WTC11 (cell line): Measurements from ENCODE around the gene SCN9A. TPM values are rescaled to one million over a fixed set of nuclear protein-coding genes. Genes with fewer than 3 reads are reported as not detected.

Experiments used
- ATAC-seq: fragments of 200-7000 bp; cut with Tn5 transposase; 2 replicates; pipeline ENCODE4 v1.10.0; 2021; ENCODE audit warnings: mild to moderate bottlenecking, moderate library complexity
- CTCF ChIA-PET: fragments of 300-600 bp; sonication (Branson Sonifier 250); formaldehyde crosslinking; loops from one replicate; lab custom pipeline; 2021; ENCODE audit warnings: antibody characterized with exemption; lab: Charles Lee
- POLR2A ChIA-PET: fragments of 350-600 bp; sonication (Branson Sonifier 250); formaldehyde crosslinking; loops from one replicate; lab custom pipeline; 2021; ENCODE audit warnings: antibody characterized with exemption; lab: Charles Lee
- DNase-seq: peaks from one replicate; pipeline ENCODE4 v3.0.0; 2021; ENCODE audit warnings: low spot score
- H3K27ac Mint-ChIP-seq: 2 replicates; pipeline ENCODE4 v1.8.0; 2021; ENCODE audit warnings: mixed read lengths
- H3K27me3 Mint-ChIP-seq: 2 replicates; pipeline ENCODE4 v1.8.0; 2021; ENCODE audit warnings: low read depth, mild to moderate bottlenecking, moderate library complexity, mixed read lengths
- H3K36me3 Mint-ChIP-seq: 2 replicates; pipeline ENCODE4 v1.8.0; 2021; ENCODE audit warnings: mixed read lengths
- H3K4me1 Mint-ChIP-seq: 2 replicates; pipeline ENCODE4 v1.8.0; 2022; ENCODE audit warnings: mixed read lengths
- H3K4me3 Mint-ChIP-seq: 2 replicates; pipeline ENCODE4 v1.8.0; 2021; ENCODE audit warnings: mild to moderate bottlenecking, moderate library complexity, mixed read lengths
- H3K9me3 Mint-ChIP-seq: 2 replicates; pipeline ENCODE4 v1.8.0; 2021; ENCODE audit warnings: mixed read lengths
- CBFB ChIP-seq: sonication (generic); formaldehyde crosslinking; IDR thresholded peaks from 2 replicates; pipeline ENCODE4 v1.8.1; 2022; ENCODE audit warnings: mild to moderate bottlenecking, low read depth, missing genetic modification reagents
- CREM ChIP-seq: sonication (generic); formaldehyde crosslinking; IDR thresholded peaks from 2 replicates; pipeline ENCODE4 v1.8.1; 2022; ENCODE audit warnings: mild to moderate bottlenecking, missing genetic modification reagents, moderate library complexity
- HMGA2 ChIP-seq: fragments of 250-450 bp; sonication (Bioruptor Pico); IDR thresholded peaks from 2 replicates; pipeline ENCODE4 v1.4.0; 2021; ENCODE audit warnings: mild to moderate bottlenecking, moderate library complexity
- IRF2 ChIP-seq: sonication (generic); formaldehyde crosslinking; IDR thresholded peaks from 2 replicates; pipeline ENCODE4 v1.8.0; 2022; ENCODE audit warnings: low read depth, missing genetic modification reagents, borderline replicate concordance
- JAZF1 ChIP-seq: fragments of 250-450 bp; sonication (Bioruptor Pico); IDR thresholded peaks from 2 replicates; pipeline ENCODE4 v1.9.0; 2021; ENCODE audit warnings: moderate library complexity, mild to moderate bottlenecking, inconsistent platforms
- KAT7 ChIP-seq: sonication (generic); formaldehyde crosslinking; IDR thresholded peaks from 2 replicates; pipeline ENCODE4 v1.8.1; 2023; ENCODE audit warnings: missing genetic modification reagents, mild to moderate bottlenecking, borderline replicate concordance
- RORB ChIP-seq: fragments of 250-450 bp; sonication (Bioruptor Pico); IDR thresholded peaks from 2 replicates; pipeline ENCODE4 v1.9.0; 2021; ENCODE audit warnings: mild to moderate bottlenecking
- SOX15 ChIP-seq: fragments of 250-450 bp; sonication (Bioruptor Pico); IDR thresholded peaks from 2 replicates; pipeline ENCODE4 v1.9.0; 2021; ENCODE audit warnings: mild to moderate bottlenecking
- TEAD4 ChIP-seq: sonication (generic); formaldehyde crosslinking; IDR thresholded peaks from 2 replicates; pipeline ENCODE4 v1.8.0; 2022; ENCODE audit warnings: mild to moderate bottlenecking, missing genetic modification reagents
- TP53 ChIP-seq: sonication (generic); formaldehyde crosslinking; IDR thresholded peaks from 2 replicates; pipeline ENCODE4 v1.8.1; 2023; ENCODE audit warnings: mild to moderate bottlenecking, missing genetic modification reagents
- ZNF138 ChIP-seq: sonication (generic); formaldehyde crosslinking; conservative IDR thresholded peaks from 2 replicates; pipeline ENCODE4 v1.8.1; 2022; ENCODE audit warnings: mild to moderate bottlenecking, moderate library complexity, missing genetic modification reagents
- ZNF219 ChIP-seq: sonication (generic); formaldehyde crosslinking; IDR thresholded peaks from 2 replicates; pipeline ENCODE4 v1.8.0; 2023; ENCODE audit warnings: missing genetic modification reagents, mild to moderate bottlenecking, borderline replicate concordance
- ZNF317 ChIP-seq: sonication (generic); formaldehyde crosslinking; IDR thresholded peaks from 2 replicates; pipeline ENCODE4 v1.8.1; 2023; ENCODE audit warnings: low read depth, mild to moderate bottlenecking, moderate library complexity, missing genetic modification reagents, borderline replicate concordance
- ZNF396 ChIP-seq: fragments of 250-450 bp; sonication (Bioruptor Pico); IDR thresholded peaks from 2 replicates; pipeline ENCODE4 v1.8.0; 2021; ENCODE audit warnings: mild to moderate bottlenecking, moderate library complexity, borderline replicate concordance
- ZNF423 ChIP-seq: fragments of 250-450 bp; sonication (Bioruptor Pico); IDR thresholded peaks from 2 replicates; pipeline ENCODE4 v2.1.2; 2022; ENCODE audit warnings: mild to moderate bottlenecking, moderate library complexity
- total RNA-seq: library from RNA; stranded (reverse); gene quantifications from 3 replicates; pipeline ENCODE4 v1.2.3, GENCODE V29; 2021
- TF ChIP-seq, protein P1 (sequence below): fragments of 250-450 bp; sonication (Bioruptor Pico); IDR thresholded peaks from 2 replicates; pipeline ENCODE4 v1.9.0; 2021; ENCODE audit warnings: mild to moderate bottlenecking, borderline replicate concordance
- TF ChIP-seq, protein P2 (sequence below): sonication (generic); formaldehyde crosslinking; conservative IDR thresholded peaks from 2 replicates; pipeline ENCODE4 v1.8.1; 2022; ENCODE audit warnings: mild to moderate bottlenecking, missing genetic modification reagents
- TF ChIP-seq, protein P3 (sequence below): sonication (generic); formaldehyde crosslinking; conservative IDR thresholded peaks from 2 replicates; pipeline ENCODE4 v1.8.1; 2023; ENCODE audit warnings: mild to moderate bottlenecking, low read depth, missing genetic modification reagents, moderate library complexity
- TF ChIP-seq, protein P4 (sequence below): sonication (generic); formaldehyde crosslinking; IDR thresholded peaks from 2 replicates; pipeline ENCODE4 v1.8.0; 2023; ENCODE audit warnings: missing genetic modification reagents
- TF ChIP-seq, protein P5 (sequence below): sonication (generic); formaldehyde crosslinking; IDR thresholded peaks from 2 replicates; pipeline ENCODE4 v1.8.0; 2022; ENCODE audit warnings: mild to moderate bottlenecking, missing genetic modification reagents
- TF ChIP-seq, protein P6 (sequence below): sonication (generic); formaldehyde crosslinking; IDR thresholded peaks from 2 replicates; pipeline ENCODE4 v1.8.0; 2022; ENCODE audit warnings: mild to moderate bottlenecking, missing genetic modification reagents
- TF ChIP-seq, protein P7 (sequence below): sonication (generic); formaldehyde crosslinking; IDR thresholded peaks from 2 replicates; pipeline ENCODE4 v1.8.0; 2022; ENCODE audit warnings: mild to moderate bottlenecking, missing genetic modification reagents

SCN9A gene
- total RNA-seq, 1 experiment from 2014 or later: 7.3 TPM

DNA sequence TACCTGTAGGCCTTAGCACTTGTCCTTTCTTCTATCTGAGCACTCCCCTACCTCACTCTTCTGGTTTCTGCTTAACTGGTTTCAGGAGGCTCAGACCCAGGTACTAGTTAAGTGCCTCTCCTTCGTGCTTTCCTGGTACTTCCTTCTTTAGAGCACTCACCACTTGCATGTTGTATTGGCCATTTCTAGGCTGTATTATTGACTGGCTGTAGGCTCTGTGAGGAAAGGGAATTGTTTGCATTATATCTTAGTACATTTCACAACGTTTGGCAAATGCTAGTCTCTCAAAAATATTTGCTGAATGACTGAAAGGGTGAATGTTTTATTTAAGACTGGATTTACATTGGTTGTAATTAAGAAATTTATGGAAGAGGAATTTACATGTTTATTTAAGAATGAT is 212.0 kb downstream of the SCN9A start:
- no peaks in the 10 kb centered on the region for H3K27me3 Mint-ChIP-seq
- ATAC-seq: no peak
- H3K9me3 Mint-ChIP-seq: no peaks in the 10 kb centered on the region
- no peaks in the 10 kb centered on the region for H3K36me3 Mint-ChIP-seq
- no peak overlapping the region for H3K4me3 Mint-ChIP-seq
- no peak for TF ChIP-seq ZNF317 (CRISPR knock-in tag)
- no peak for TF ChIP-seq CREM (CRISPR knock-in tag)
- no peak for TF ChIP-seq JAZF1
- TF ChIP-seq, protein P1, sequence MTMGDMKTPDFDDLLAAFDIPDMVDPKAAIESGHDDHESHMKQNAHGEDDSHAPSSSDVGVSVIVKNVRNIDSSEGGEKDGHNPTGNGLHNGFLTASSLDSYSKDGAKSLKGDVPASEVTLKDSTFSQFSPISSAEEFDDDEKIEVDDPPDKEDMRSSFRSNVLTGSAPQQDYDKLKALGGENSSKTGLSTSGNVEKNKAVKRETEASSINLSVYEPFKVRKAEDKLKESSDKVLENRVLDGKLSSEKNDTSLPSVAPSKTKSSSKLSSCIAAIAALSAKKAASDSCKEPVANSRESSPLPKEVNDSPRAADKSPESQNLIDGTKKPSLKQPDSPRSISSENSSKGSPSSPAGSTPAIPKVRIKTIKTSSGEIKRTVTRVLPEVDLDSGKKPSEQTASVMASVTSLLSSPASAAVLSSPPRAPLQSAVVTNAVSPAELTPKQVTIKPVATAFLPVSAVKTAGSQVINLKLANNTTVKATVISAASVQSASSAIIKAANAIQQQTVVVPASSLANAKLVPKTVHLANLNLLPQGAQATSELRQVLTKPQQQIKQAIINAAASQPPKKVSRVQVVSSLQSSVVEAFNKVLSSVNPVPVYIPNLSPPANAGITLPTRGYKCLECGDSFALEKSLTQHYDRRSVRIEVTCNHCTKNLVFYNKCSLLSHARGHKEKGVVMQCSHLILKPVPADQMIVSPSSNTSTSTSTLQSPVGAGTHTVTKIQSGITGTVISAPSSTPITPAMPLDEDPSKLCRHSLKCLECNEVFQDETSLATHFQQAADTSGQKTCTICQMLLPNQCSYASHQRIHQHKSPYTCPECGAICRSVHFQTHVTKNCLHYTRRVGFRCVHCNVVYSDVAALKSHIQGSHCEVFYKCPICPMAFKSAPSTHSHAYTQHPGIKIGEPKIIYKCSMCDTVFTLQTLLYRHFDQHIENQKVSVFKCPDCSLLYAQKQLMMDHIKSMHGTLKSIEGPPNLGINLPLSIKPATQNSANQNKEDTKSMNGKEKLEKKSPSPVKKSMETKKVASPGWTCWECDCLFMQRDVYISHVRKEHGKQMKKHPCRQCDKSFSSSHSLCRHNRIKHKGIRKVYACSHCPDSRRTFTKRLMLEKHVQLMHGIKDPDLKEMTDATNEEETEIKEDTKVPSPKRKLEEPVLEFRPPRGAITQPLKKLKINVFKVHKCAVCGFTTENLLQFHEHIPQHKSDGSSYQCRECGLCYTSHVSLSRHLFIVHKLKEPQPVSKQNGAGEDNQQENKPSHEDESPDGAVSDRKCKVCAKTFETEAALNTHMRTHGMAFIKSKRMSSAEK (CRISPR knock-in tag): no peak
- CTCF ChIA-PET: no interaction called here
- POLR2A ChIA-PET: no interaction called here
- no peak overlapping the region for H3K27ac Mint-ChIP-seq
- DNase-seq: no peak
- no peaks in the 10 kb centered on the region for H3K4me1 Mint-ChIP-seq

DNA sequence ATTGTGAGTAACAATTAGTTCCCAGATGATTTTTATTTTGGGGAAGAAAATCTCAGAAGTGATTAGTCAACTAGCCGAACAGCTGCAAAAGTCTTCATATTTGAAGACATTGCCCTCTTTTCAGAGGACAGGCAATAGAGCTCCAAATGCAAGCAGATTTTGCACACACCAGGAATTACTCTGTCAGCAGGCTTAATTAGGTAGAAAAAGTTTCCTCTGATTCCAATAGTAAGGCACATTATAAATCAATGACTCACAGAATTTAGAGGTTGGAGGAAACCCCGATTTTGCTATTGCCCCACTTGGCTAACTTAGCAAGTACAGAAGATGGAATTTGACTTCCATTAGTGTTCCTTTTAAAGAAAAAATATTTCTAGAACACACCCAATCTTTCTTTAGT is 217.2 kb downstream of the SCN9A start:
- no peaks in the 10 kb centered on the region for H3K27me3 Mint-ChIP-seq
- peaks cover 4% of the 10 kb centered on the region; the same call in 1 of the 2 replicates for H3K4me1 Mint-ChIP-seq
- H3K27ac Mint-ChIP-seq: no peak overlapping the region
- H3K4me3 Mint-ChIP-seq: no peak overlapping the region
- no peak for ATAC-seq
- POLR2A ChIA-PET: no interaction called here
- H3K9me3 Mint-ChIP-seq: 0 out of 2 replicates have a peak, but pooled peaks cover 3% of the 10 kb centered on the region
- no peaks in the 10 kb centered on the region for H3K36me3 Mint-ChIP-seq
- CTCF ChIA-PET: no interaction called here
- DNase-seq: no peak
- no peak for TF ChIP-seq CBFB (CRISPR knock-in tag)
- TF ChIP-seq, protein P2, sequence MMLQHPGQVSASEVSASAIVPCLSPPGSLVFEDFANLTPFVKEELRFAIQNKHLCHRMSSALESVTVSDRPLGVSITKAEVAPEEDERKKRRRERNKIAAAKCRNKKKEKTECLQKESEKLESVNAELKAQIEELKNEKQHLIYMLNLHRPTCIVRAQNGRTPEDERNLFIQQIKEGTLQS (CRISPR knock-in tag): no peak
- TF ChIP-seq TEAD4: no peak
- TF ChIP-seq IRF2 (CRISPR knock-in tag): no peak
- no peak for TF ChIP-seq KAT7 (CRISPR knock-in tag)
- TF ChIP-seq SOX15 (CRISPR knock-in tag): no peak
- TF ChIP-seq HMGA2 (CRISPR knock-in tag): no peak
- TF ChIP-seq, protein P3, sequence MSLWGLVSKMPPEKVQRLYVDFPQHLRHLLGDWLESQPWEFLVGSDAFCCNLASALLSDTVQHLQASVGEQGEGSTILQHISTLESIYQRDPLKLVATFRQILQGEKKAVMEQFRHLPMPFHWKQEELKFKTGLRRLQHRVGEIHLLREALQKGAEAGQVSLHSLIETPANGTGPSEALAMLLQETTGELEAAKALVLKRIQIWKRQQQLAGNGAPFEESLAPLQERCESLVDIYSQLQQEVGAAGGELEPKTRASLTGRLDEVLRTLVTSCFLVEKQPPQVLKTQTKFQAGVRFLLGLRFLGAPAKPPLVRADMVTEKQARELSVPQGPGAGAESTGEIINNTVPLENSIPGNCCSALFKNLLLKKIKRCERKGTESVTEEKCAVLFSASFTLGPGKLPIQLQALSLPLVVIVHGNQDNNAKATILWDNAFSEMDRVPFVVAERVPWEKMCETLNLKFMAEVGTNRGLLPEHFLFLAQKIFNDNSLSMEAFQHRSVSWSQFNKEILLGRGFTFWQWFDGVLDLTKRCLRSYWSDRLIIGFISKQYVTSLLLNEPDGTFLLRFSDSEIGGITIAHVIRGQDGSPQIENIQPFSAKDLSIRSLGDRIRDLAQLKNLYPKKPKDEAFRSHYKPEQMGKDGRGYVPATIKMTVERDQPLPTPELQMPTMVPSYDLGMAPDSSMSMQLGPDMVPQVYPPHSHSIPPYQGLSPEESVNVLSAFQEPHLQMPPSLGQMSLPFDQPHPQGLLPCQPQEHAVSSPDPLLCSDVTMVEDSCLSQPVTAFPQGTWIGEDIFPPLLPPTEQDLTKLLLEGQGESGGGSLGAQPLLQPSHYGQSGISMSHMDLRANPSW (CRISPR knock-in tag): no peak

DNA sequence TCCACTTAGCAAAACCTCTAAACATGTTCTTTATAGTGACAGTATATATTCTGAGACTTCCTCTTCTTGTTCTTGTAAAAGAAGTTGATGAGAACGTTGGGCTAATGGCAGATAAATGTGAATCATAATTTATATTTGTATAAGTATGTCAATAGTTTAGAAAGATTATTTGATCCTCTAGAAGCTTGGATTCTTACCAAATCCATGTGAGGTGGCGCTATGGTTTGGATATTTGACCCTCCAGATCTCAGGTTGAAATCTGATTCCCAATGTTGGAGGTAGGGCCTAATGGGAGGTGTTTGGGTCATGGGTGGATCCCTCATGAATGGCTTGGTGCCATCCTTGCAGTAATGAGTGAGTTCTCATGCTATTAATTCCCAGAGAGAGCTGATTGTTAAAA is 218.2 kb downstream of the SCN9A start:
- no peak overlapping the region for H3K27ac Mint-ChIP-seq
- 0 out of 2 replicates have a peak, but pooled peaks cover 3% of the 10 kb centered on the region for H3K9me3 Mint-ChIP-seq
- H3K27me3 Mint-ChIP-seq: no peaks in the 10 kb centered on the region
- POLR2A ChIA-PET: no interaction called here
- ATAC-seq: no peak
- no peak overlapping the region for H3K4me3 Mint-ChIP-seq
- no peaks in the 10 kb centered on the region for H3K36me3 Mint-ChIP-seq
- DNase-seq: no peak
- CTCF ChIA-PET: no interaction called here
- peaks cover 4% of the 10 kb centered on the region; the same call in 1 of the 2 replicates for H3K4me1 Mint-ChIP-seq
- no peak for TF ChIP-seq TP53 (CRISPR knock-in tag)
- TF ChIP-seq RORB (CRISPR knock-in tag): no peak
- no peak for TF ChIP-seq ZNF138 (CRISPR knock-in tag)
- TF ChIP-seq, protein P4, sequence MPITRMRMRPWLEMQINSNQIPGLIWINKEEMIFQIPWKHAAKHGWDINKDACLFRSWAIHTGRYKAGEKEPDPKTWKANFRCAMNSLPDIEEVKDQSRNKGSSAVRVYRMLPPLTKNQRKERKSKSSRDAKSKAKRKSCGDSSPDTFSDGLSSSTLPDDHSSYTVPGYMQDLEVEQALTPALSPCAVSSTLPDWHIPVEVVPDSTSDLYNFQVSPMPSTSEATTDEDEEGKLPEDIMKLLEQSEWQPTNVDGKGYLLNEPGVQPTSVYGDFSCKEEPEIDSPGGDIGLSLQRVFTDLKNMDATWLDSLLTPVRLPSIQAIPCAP (CRISPR knock-in tag): no peak
- TF ChIP-seq, protein P5, sequence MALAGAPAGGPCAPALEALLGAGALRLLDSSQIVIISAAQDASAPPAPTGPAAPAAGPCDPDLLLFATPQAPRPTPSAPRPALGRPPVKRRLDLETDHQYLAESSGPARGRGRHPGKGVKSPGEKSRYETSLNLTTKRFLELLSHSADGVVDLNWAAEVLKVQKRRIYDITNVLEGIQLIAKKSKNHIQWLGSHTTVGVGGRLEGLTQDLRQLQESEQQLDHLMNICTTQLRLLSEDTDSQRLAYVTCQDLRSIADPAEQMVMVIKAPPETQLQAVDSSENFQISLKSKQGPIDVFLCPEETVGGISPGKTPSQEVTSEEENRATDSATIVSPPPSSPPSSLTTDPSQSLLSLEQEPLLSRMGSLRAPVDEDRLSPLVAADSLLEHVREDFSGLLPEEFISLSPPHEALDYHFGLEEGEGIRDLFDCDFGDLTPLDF (CRISPR knock-in tag): no peak
- TF ChIP-seq, protein P6, sequence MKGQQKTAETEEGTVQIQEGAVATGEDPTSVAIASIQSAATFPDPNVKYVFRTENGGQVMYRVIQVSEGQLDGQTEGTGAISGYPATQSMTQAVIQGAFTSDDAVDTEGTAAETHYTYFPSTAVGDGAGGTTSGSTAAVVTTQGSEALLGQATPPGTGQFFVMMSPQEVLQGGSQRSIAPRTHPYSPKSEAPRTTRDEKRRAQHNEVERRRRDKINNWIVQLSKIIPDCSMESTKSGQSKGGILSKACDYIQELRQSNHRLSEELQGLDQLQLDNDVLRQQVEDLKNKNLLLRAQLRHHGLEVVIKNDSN: no peak
- TF ChIP-seq ZNF423: no peak
- TF ChIP-seq, protein P7, sequence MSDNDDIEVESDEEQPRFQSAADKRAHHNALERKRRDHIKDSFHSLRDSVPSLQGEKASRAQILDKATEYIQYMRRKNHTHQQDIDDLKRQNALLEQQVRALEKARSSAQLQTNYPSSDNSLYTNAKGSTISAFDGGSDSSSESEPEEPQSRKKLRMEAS: no peak
- no peak for TF ChIP-seq JAZF1
- no peak for TF ChIP-seq ZNF396 (CRISPR knock-in tag)
- TF ChIP-seq ZNF219 (CRISPR knock-in tag): no peak
